C4-2B (cell line): ENCODE data around the gene SPTLC2.

Experiments
- CTCF ChIP-seq: fragments of 450-650 bp; conservative IDR thresholded peaks from 2 replicates; pipeline ENCODE4 v1.5.1; 2017; ENCODE audit warnings: mild to moderate bottlenecking
- ZFX ChIP-seq: fragments of 450-650 bp; IDR thresholded peaks from 2 replicates; pipeline ENCODE4 v1.6.1; 2017

GRCh38 chr14:77478029-77478428 lies 138.4 kb downstream of the SPTLC2 start:
- no peak for TF ChIP-seq CTCF
- no peak for TF ChIP-seq ZFX
